HG03558 (cell line): Measurements from ENCODE around the gene CHMP4A.
A peak's percentile ranks its signal among the peaks of the same experiment; 100 is the strongest.

Source experiments
- ATAC-seq: cut with Tn5 transposase; IDR thresholded peaks from one replicate; pipeline ENCODE4 v1.9.1; 2021; ENCODE audit warnings: moderate number of reproducible peaks; ENCODE audit not compliant: unreplicated experiment; ENCODE audit errors: extremely low read depth

The CHMP4A gene, protein sequence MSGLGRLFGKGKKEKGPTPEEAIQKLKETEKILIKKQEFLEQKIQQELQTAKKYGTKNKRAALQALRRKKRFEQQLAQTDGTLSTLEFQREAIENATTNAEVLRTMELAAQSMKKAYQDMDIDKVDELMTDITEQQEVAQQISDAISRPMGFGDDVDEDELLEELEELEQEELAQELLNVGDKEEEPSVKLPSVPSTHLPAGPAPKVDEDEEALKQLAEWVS

DNA sequence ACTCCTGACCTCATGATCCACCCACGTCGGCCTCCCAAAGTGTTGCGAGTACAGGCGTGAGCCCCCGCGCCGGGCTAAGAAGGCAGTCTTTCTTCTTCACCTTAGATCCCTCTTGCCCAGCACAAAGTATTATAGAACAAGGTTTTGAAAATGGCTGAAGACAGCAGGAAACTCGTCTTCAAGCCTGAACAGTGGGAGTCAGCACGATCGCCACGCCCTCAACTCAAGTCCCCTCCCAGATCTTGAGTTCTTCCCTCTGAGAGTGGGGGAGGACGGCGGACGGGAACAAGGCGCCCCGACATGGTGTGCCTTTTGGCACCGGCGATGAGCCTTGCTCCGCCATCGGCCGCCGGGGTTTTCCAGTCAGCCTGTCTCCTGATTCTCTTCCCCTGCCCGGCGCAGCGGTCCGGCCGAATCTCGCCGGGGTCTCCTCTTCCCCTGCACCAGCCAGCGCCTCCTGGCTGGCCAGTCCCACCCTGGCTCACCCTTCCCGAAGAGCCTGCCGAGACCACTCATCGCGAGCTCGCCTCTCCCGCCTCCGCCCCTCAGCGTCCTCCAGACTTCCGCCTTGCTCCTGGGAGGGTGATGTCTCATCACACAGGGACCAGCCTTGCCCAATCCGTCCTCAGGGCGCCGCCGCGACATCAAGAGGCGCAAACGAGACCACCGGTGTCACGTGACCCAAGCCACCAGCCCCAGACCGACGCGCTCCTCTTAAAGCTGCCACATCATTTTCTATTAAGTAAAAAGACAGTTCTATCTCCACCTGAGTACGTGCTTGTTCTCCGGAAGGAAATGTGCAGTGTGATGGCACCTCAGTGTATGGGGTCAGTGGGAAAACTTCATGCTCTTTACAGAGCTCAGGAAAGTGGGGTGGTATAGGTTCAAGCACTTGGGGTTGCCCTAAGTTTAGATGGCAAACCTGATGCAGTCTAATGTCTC, at the start of gene CHMP4A:
TSS of gene CHMP4A (minus strand) at position 565 of the 942 bp plus-strand sequence. CDS start at position 516, 49 bp downstream.
- ATAC-seq = peak; percentile 46

DNA sequence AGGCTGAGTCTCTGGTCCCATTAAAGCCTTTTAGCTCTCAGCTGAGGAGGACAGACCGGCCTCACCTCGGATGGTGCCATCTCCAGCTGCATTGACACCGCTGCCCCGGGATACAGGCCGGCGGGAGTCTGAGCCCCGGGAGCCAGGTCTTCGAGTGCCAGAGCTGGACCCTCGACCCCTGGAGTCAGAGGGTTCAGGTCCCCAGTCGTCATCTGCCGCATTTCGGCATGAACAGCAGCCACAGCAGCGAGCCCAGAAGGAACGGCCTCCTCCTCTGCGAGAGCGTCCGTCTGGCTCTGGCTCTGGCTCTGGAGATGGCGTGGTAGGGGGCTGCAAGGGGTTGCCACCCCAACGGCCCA, 48.7 kb upstream of the CHMP4A start:
- ATAC-seq = no peak

DNA sequence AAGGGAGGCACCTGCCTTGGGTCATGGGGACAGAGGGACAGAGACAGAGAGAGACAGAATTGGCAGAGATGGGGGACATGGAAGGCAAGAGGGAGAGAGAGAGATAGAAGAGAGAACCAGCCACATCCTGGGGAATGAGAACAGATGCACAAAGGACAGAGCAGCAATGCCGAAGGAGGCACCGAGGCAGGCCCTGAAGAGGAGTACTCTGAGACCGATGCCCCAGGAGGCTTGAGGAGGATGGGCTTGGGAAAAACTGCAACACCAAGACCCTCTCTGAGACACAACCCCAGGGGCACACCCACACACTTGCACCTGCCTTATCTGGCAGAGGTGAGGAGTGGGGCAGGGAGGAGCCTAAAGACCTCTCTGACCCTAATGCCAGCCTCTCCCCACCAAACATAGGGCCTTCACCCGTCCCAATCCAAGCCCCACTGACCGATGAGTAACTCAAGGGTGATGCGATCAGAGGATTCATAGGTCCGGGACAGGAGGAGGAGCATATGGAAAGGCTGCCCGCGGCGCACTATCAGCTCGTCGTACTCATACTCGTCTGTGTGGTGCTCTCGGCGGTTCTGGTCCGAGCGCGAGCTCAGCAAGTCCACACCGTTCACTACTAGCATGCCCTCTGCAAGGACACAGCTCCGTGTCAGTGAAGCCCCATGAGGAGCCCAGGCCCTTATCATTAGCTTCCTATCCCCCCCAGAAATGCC, 48.1 kb upstream of the CHMP4A start:
- no peak for ATAC-seq

DNA sequence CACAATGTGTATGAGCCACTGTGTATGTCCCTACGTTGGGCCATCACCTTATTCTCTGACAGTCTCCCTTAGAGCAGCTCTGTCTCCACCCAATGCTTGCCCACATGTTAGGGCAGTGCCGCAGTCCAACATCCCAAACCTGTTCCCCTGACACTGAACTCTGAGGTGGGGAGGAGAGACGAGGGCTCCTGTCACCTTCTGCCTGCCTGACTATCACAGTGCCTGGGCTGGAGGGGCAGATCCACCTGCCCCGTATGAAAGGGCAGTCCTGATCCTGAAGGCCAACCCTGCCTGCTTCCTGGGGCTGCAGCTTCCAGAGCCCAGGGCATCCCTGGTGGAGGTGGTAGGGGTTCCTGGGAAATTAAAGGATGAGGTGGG, 47.5 kb upstream of the CHMP4A start:
- no peak for ATAC-seq

DNA sequence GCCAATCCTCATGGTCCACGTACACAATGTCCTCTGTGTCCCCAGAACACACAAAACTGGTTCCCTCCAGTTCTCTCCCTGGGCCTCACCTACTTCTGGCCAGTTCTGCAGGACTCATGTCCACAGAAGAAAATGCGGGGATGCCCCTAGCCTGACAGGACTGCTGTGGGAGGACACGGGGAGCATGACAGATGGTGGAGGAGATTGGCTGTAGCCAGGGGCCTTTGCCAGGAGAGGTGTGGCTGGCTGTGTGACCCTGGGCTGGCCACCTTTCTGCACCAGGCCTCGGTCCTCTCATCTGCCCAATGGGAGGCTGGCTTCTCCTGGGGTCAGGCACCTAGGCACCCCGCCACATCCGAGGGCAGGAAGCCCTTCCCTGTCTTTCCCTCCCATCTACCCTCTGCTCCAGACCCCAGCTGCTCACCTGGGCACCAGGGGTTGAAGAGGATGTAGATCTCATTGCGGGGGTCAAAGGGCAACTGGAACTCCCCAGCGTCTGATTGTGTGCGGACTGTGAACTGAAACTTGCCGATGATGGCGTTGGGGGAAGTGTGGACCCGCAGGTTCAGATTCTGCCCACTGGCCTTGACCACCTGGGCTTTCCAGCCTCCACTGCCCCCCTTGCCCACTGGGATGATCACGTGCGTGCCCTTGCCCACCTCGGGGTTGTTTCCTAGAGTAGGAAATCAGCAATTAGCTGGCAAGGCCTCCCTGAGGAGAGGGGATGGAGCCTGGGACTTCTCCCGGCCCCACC, 46.9 kb upstream of the CHMP4A start:
- no peak for ATAC-seq

DNA sequence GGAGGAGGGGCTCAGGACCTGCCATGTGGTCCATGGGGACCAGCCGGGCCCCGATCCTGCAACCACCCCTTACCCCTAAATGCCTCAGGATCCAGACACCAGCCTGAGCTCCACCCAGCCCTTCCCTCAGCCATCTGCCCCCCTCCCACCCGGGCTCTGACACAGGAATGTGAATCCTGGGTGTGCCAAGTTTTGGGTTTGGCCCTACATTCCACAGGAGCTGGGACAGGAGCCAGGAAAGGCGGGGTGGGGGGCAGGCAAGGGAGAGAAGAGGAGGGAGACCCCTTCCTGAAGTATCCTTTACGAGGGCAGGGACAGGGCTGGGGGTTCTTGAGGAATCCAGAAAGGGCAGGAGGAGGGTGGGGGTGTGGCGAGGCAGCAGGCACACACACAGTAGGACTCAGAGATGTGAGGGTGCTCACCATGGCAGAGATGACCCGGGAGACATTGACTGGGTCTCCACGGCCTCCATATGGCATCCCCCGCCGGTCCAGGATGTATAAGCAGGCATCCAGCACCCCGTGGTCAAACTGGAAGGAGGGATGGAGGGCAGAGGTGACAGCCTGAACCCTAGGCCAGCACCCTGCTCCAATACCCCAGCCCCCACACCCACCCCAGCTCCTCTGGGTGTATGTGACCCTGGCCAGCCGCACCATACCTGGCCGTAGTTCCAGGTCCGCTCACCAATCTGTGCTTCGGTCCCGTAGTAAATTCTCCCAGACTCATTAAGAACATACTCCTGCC, 46.2 kb upstream of the CHMP4A start:
- ATAC-seq = no peak

DNA sequence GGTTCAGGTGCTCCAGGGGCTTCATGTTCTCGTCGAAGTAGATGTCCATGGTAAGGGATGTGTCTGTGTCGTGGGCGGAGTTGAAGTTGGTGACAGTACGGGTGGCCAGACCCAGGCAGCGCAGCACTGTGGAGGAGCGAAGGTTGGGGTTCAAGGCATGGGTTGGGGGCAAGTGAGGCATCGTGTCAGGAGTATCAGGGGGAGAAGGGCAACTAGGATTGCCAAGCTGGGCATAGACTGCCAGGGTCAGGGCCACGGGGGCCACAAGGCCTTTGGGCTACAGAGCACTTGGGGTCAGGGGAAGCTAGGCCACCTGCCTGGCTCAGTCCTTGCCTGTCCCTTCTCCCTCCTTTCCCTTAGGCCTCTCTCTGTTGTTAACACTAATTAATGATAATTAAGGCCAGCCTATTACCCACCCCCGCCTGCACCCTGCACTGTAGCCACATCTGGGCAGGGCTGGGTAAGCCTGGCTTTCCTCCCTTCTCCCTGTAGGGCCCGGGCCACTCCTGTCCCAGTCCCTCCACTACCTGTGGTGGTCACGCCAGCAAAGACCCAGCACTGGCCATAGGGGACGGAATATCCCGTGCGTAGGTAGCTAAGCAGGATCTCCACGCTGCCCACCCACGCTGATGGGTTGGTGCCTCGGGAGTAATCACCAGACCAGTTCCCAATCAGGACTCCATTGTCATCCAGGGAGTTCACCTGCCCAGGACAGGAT, 45.4 kb upstream of the CHMP4A start:
- ATAC-seq = no peak

DNA sequence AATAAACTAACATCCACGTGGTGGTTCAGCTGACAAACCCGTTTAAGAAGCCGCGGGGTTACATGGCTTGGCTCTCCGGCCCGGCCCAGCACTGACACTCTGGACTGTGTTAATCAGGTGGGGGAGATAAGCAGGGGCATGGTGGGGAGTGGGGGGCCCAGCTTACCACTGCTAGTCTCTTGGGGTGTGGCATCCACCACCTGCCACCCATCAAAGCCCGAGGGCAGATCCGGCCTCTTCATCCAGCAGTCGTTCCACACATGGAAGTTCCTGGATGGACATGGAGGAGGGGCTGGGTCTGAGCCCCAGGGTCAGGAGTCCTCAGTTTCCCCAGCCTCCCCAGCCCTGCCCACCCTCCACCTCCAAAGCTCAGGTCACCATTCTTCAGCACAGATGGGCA, 44.8 kb upstream of the CHMP4A start:
- ATAC-seq = no peak

DNA sequence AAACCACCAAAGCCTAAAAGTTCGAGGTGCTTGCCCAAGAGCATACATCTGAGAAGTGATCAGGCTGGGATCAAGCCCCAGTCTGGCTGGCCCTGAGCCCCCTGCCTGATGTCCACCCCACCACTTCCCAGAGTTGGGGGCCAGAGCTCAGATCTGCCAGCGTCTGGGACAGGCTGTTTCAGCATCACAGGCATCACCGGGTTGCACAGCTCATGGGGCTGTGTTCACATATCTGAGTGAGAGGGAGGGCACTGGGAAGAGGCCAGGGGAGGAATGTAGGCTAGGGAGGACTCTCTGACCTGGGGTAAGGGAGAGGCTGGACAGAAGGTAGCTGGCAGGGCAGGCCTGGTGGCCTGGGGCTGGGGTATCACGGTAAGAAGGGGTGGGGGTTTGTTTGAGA, 43.7 kb upstream of the CHMP4A start:
- ATAC-seq = no peak

DNA sequence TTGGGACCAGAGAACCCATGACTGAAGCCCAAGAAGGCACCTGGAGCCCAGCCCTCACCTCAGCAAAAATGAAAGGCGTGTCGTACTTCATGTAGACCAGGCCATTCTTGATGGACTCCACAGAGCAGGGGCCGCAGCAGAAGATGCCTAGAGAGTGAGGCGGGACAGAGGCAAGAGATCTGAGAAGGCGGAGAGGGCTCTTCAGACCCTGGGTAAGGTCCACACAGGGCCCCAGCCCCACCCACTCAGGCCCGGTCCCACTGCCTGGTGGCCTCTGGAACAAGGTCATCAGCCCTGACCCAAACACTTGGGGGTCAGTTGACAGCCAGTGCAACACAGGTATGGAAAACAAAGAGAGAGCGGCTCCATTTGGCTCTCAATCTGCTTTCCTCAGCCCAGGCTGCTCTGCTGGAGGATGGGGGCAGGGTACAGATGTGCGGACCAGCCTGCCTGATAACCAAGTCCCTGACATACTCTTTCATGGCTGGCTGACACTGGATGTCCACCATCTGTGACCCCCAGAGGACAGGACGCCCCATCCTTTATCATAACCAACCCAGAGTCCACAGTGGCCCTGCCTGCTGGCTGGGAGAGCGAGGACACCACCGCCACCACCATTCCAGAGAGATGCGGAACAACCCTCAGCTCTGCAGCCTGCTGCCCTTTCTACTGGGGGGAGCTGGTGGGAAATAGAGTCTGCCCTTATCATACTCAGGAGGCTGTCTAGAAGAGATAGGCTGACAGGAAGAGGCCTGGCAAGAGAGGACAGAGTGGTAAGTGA, 42.8 kb upstream of the CHMP4A start:
- ATAC-seq = no peak

DNA sequence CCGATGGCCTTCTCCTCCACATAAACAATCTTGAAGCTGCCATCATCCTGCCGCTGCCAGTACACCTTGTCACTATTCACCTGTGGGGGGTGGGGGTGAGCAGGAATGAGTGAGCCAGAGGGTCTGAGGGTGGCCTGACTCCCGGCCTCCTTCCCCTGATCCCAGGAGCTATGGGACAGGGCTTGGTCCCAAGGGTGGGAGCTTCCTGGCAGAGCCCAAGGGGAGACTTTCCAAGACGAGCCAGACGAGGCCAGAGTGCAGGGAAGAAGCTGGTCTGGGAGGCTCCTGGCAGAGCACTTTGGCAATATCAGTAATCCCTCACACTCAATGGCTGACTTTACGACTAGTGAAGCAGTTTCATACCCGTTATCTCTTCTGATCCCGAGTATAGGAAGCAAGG, 42.1 kb upstream of the CHMP4A start:
- ATAC-seq = no peak

DNA sequence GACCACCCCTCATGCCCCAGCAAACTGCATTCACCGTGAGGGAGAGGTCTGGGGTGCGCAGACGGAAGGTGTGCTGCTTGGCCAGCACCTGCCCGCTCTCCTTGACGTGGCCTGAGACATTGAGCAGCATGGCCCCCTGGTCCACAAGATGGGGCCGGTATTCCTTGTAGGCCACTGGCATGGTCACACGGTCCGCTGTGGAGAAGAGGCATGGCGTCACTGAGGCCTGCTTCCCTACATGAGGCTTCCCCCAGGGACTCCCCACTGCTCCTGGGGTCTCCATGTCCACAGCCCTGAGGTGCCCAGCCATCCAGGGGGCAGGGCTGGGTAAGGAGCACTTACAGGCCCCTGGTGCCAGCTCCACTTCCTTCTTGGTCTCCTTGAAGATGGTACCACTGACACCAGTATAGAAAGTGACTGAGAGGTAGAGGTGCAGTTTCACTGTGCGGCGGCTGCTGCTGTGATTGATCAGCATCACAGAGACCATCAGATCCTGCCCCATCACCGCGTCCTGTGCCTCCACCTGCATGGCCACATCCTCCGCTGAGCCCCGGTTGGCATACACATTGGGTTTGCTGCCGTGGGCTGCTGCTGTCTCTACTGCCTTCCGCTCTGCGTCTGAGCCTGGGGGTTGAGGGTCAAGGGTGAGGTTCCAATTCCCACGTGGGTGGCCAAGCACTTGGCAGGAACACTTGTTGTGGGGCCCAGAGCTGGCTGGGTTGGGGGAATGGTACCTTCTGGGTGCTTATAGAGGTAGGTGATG, 41.5 kb upstream of the CHMP4A start:
- ATAC-seq = no peak

DNA sequence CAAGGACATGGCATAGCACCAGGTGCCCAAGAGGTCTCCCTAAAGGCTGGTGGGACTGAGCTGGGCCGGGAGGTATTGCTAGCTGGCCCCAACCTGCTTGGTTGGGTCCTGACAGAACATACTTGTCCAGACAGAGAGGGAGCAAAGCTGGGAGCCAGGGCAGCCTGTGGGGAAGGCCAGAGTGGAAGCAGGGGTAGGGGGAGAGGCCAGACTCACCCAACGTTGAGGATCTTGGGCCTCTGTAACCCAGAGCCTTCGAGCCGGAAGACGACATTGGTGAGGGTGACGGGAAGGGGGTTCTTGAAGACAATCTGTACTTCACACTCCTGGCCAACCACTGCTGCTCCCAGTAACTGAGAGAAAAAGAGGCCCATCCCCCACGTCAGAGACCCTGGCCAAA, 40.6 kb upstream of the CHMP4A start:
- no peak for ATAC-seq

DNA sequence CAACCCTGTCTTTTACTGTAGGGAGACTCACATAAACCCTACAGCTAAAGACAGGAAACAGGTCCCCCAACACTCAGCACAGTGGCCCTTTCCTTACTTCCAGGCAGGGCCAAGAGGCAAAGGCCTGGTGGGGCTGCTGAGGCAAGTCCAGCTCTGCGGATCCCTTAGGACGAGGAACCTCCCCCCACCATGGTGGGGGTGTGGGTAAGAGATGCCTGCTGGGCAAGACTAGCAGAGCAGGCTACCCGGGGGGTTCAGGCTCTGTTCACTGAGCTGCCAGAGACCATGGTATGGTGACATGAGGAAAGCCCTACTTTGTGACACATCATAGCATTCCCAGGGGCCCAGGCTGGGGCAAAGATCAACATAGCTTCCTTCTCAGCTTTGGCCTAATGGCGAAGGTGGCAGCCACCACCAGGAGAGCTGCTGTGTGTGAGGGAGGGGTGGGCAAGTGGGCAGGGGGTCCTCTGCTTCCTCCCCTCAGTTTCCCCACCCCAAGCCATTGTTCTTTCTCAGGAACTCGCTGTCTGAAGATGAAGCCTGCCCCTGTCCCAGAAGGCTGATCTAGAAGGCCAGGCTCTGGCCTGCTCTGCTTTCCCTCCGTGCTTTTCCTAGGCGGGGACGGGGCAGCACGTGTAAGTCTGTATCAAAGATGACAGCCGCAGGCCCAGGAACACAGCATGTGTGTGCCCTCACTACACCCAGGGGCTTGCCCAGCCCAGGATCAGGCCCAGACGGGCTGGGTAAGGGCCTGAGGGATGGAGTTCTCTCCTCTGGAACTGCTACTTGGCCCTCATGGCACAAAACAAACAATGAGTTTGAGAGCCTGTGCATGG, 39.2 kb upstream of the CHMP4A start:
- ATAC-seq = no peak

DNA sequence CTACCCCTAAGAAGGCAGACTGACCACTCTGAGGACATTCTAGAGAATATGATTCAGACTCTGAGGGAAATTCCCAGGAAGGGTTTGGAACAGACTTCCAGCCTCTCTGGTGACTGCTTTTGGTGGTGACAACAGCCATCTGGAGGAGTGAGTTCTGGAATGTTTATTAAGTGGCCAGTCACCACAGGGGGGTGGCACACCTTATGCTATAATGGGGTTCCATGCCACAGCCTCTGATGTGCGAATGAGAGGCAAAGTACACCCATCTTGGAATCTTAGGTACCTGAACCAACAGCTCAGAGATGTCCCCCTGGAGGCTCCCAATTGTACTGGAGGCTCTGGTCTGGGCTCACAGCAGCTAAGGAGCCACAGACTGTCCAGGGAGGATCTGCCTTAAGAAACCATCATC, 38.6 kb upstream of the CHMP4A start:
- no peak for ATAC-seq

DNA sequence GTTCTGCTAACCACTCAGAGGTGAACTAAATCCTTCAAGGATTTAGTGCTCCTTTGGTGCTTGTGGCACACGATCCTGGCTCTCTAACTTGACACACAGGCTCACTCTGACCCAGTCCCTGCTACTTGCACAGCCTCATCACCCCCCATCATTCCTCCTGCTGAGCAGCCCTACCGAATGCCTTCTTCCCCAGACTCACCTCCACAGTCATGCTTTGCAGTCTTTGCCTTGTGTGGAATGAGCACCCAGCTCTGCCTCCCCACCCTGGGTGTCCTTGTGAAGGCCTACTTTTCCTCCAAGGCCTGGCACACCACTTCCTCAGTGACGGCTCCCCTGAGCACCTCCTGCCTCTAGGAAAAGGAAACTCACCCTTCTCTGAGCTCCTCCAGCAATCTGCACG, 37.1 kb upstream of the CHMP4A start:
- ATAC-seq = no peak
